KG1 (cell line): Measurements from ENCODE around the gene KCNE4.

ENCODE experiments used
- DNase-seq: peaks from one replicate; lab custom pipeline; 2025; lab: John Stamatoyannopoulos, UW

KCNE4 gene

GRCh38 chr2:223087466-223087865 lies 35.5 kb downstream of the KCNE4 start:
- no peak for DNase-seq

GRCh38 chr2:223088866-223089265 lies 36.9 kb downstream of the KCNE4 start:
- no peak for DNase-seq

DNA sequence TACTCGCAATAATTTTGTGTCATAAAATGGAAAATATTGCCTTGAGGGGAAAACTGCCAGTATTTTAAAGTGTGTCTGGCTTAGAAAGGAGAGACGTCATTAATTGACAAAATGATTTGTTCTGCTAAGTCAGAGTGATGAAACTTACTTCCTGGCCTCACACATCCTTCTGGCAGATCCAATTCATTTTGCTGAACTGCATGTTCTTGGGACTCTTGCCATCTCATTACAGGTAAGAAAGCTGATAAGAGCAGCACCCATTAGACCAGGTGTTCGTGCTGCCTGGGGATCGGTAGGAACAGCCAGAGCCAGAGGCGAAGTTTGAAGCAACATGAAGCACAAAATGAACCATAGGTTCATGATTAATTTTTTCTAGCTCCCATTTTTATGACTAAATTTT lies 38.0 kb downstream of the KCNE4 start:
- DNase-seq = no peak

DNA sequence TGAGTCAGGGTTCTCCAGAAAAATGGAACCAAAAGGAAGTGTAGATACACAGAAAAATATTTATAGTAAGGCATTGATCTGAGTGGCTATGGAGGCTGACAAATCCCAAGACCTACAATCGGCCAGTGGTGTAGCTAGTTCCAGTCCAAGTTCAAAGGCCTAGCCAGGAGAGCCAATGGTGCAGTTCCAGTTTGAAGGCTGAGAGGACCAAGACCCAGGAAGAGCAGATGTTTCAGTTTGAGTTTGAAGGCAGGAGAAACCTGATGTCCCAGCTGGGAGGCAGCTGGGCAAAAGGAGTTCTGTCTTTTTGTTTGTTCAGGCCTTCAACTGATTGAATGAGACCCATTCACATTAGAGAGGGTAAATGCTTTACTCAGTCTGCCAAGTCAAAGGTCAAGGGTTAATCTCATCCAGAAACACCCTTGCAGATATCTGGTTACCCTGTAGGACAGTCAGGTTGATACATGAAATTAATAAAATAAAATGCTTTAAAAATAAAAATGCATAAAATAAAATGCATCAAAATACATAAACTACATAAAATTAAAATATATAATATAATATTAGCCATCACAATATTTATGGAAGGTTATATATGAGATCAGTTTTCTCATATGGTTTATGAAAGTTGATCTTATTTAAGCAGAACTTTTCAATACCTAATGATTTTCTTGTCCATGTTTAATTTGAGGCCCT lies 38.7 kb downstream of the KCNE4 start:
- no peak for DNase-seq

- no peak for DNase-seq
Observed at GRCh38 chr2:223092667-223093066, 40.7 kb downstream of the KCNE4 start.

- DNase-seq = no peak
Observed at GRCh38 chr2:223093436-223094241, 41.6 kb downstream of the KCNE4 start.

DNA sequence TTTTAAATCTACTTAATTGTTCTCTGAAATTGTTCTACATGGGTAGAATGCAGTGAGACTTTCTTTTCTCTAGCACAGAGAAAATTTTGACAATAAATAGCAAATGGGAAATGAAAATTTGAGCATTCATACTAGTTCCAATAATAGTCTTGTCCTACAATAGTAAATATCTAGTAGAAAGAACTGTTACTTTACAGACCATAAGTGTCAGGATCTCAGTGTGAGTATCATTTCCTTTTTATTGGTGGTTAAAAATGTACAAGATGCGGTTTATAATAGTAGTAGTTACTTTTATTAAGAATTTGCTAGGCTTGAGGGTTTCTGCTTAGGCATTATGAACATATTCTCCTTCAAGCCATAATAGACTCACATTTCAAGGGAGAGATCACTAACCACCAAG lies 43.2 kb downstream of the KCNE4 start:
- no peak for DNase-seq

GRCh38 chr2:223096235-223096970 lies 44.4 kb downstream of the KCNE4 start:
- DNase-seq = no peak

- no peak for DNase-seq
Observed at GRCh38 chr2:223097888-223098383, 45.9 kb downstream of the KCNE4 start.

DNA sequence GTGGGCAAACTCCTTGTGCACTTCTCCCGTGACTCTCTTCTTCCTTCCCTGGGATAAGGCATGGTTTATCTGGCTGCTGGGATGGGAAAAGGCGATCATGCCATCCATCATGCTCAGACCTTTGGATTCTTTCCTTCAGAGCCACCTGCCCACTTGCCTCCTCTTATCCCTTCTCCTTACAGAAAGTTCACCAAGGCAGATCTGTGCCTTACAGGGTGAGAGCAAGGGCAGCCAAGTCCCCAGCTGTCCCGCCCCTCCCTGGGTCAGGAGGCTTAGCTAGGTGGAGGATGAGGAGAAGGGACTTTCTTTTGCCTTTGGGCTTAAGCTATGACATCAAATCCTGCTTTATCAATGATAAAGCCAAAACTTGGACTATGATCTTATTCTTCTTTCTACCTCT lies 47.6 kb downstream of the KCNE4 start:
- DNase-seq = no peak

GRCh38 chr2:223100061-223100511 lies 48.1 kb downstream of the KCNE4 start:
- no peak for DNase-seq

- DNase-seq = no peak
Observed at GRCh38 chr2:223101340-223102039, 49.5 kb downstream of the KCNE4 start.

GRCh38 chr2:223102040-223102400 lies 50.0 kb downstream of the KCNE4 start:
- DNase-seq = no peak

DNA sequence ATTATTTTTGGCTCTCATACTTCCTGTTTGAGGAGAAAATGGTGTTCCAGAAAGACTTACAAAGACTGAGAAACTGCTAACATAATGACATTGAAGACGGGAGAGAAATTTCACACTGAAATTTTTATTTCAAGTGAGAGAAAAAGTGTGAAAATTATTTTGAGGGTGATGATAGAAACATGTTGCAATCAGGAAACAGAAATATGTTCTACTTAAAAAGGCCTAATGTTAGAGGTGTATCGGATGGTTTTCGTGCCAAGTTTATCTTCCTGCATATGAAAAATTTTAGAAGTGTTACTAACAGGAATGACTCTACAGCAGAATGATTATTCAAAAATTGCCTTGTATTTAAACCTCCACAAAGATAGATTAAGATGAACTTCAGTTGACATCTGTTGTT lies 50.5 kb downstream of the KCNE4 start:
- DNase-seq = no peak

- DNase-seq = no peak
Observed at GRCh38 chr2:223104336-223105132, 52.5 kb downstream of the KCNE4 start.
